Tongue (tissue), 2 donors: ENCODE data around the gene MALRD1. TPM values are rescaled to one million over a fixed set of nuclear protein-coding genes. Genes with fewer than 3 reads are reported as not detected.

ENCODE experiments used
- small RNA-seq: library from RNA; depleted of rRNA; stranded (forward); fragments of <200 nt; gene quantifications from one replicate; pipeline ENCODE3, GENCODE V24; 2014; ENCODE audit warnings: low replicate concordance
- total RNA-seq: library from RNA; depleted of rRNA; stranded (reverse); fragments of >200 nt; gene quantifications from one replicate; pipeline ENCODE4 v1.2.3, GENCODE V29; 2014

Gene MALRD1
- total RNA-seq, 1 donor from 2014 or later, result 6.4 TPM

Small RNA genes within 50 kb of the gene (small RNA-seq; reads per million reads assigned to genes)
- gene AL354695.1, result not detected
- not detected for gene HMGN1P20
- gene RF00012, result not detected
- gene RNA5SP303, result 8.1 reads per million, percentile 93 among the genes with 10 or more reads in this experiment
